Suprapubic skin (tissue), 4 donors: ENCODE measurements around the gene CIB1. TPM values are rescaled to one million over a fixed set of nuclear protein-coding genes. Genes with fewer than 3 reads are reported as not detected.
"Not testable (repeated sequence)": the region's sequence is repeated elsewhere in the genome, so short reads cannot be mapped to it uniquely, and the experiment has no call there.

Experiments
- DNase-seq, 2 donors: peaks; one replicate each; pipeline ENCODE4 v3.0.0-alpha.2; 2019; ENCODE audit warnings: low spot score in 2 of 2
- H3K27ac ChIP-seq: fragments of 200-600 bp; sonication (generic); one replicate; pipeline ENCODE4 v1.5.1; 2019
- H3K27me3 ChIP-seq: fragments of 200-600 bp; sonication (generic); one replicate; pipeline ENCODE4 v1.5.1; 2019
- H3K36me3 ChIP-seq: fragments of 200-600 bp; sonication (generic); one replicate; pipeline ENCODE4 v1.5.1; 2019
- H3K4me1 ChIP-seq: fragments of 200-600 bp; sonication (generic); one replicate; pipeline ENCODE4 v1.5.1; 2019
- H3K4me3 ChIP-seq: fragments of 200-600 bp; sonication (generic); one replicate; pipeline ENCODE4 v1.5.1; 2019; ENCODE audit warnings: mild to moderate bottlenecking
- H3K9me3 ChIP-seq: fragments of 200-600 bp; sonication (generic); one replicate; pipeline ENCODE4 v1.5.1; 2019
- CTCF ChIP-seq, 2 donors: fragments of 200-600 bp in 1 of 2; fragments of 450-650 bp in 1 of 2; sonication (generic) in 1 of 2; IDR thresholded peaks; one replicate each; pipeline ENCODE4 v1.5.1; 2016 to 2019; ENCODE audit warnings: antibody characterized with exemption in 2 of 2, mild to moderate bottlenecking in 1 of 2, moderate library complexity in 1 of 2
- EP300 ChIP-seq: sonication (generic); formaldehyde crosslinking; IDR thresholded peaks from one replicate; pipeline ENCODE4 v1.6.1; 2017; ENCODE audit warnings: antibody characterized with exemption
- POLR2A ChIP-seq, 2 donors: fragments of 450-650 bp; IDR thresholded peaks; one replicate each; pipeline ENCODE4 v1.6.1; 2017; ENCODE audit warnings: antibody characterized with exemption in 2 of 2, mild to moderate bottlenecking in 2 of 2, moderate library complexity in 2 of 2
- POLR2AphosphoS5 ChIP-seq, 3 donors: sonication (generic); formaldehyde crosslinking; IDR thresholded peaks; one replicate each; pipeline ENCODE4 v1.6.1; 2017; ENCODE audit warnings: antibody characterized with exemption in 3 of 3
- WGBS: methylation state at CpG from one replicate; pipeline ENCODE4 v1.1.5; 2018; 5-methylcytosine and 5-hydroxymethylcytosine counted together
- total RNA-seq, 4 donors: library from RNA; depleted of rRNA; stranded (reverse); fragments of >200 nt; gene quantifications; one replicate each; pipeline ENCODE4 v1.1.0, GENCODE V29; 2016

Gene CIB1
- total RNA-seq, result 10 to 100 TPM; 16.2 to 41.9 (median 29.7) TPM

- H3K27ac ChIP-seq, result peak within 1 kb of the TSS; percentile 92
- no peaks in the 10 kb centered on the region for H3K9me3 ChIP-seq
- H3K4me1 ChIP-seq, result peaks cover 43% of the 10 kb centered on the region
- no peaks in the 10 kb centered on the region for H3K27me3 ChIP-seq
- H3K36me3 ChIP-seq, result peaks cover 41% of the 10 kb centered on the region
- DNase-seq, result peak; percentile 97 to 98
- WGBS, result 0% methylated on average over 3 of the region's 63 CpGs
- peak within 1 kb of the TSS; percentile 88 for H3K4me3 ChIP-seq
- TF ChIP-seq POLR2AphosphoS5 (IDR thresholded peaks at IDR 0.05) (peak in 2 of 3 donors; percentile 35 to 46), CTCF (IDR thresholded peaks at IDR 0.05) (peak in 1 of 2 donors; percentile 35), EP300 (no peak), POLR2A (IDR thresholded peaks at IDR 0.05) (peak in 1 of 2 donors; percentile 46)
These were observed at the start of gene CIB1 for GRCh38 chr15:90233387-90234095. TSS of gene CIB1 (minus strand) at chr15:90233941. CDS start at chr15:90233885, 56 bp downstream.

- not testable (repeated sequence) for H3K4me3 ChIP-seq, H3K36me3 ChIP-seq, H3K27ac ChIP-seq, DNase-seq, H3K27me3 ChIP-seq, H3K9me3 ChIP-seq, H3K4me1 ChIP-seq
- 90% methylated on average over 6 of the region's 6 CpGs for WGBS
These were observed 47.9 kb upstream of the CIB1 start for GRCh38 chr15:90281637-90282036.

GRCh38 chr15:90280743-90281142 lies 47.0 kb upstream of the CIB1 start:
- H3K36me3 ChIP-seq, H3K4me3 ChIP-seq, H3K27me3 ChIP-seq, H3K9me3 ChIP-seq, DNase-seq, H3K27ac ChIP-seq, H3K4me1 ChIP-seq: not testable (repeated sequence)
- 88% methylated on average over 5 of the region's 5 CpGs for WGBS

- peaks cover 21% of the 10 kb centered on the region for H3K36me3 ChIP-seq
- WGBS, result 97% methylated on average over 12 of the region's 12 CpGs
- not testable (repeated sequence) for H3K9me3 ChIP-seq, H3K4me1 ChIP-seq, H3K27me3 ChIP-seq, H3K27ac ChIP-seq, H3K4me3 ChIP-seq
- DNase-seq, result peak in 1 of 2 donors; percentile 29
These were observed 44.7 kb upstream of the CIB1 start for GRCh38 chr15:90278467-90278866.

GRCh38 chr15:90271459-90272166 lies 37.9 kb upstream of the CIB1 start:
- DNase-seq, result peak in 1 of 2 donors; percentile 4
- no peaks in the 10 kb centered on the region for H3K27me3 ChIP-seq
- peaks cover 33% of the 10 kb centered on the region for H3K4me1 ChIP-seq
- no peak overlapping the region for H3K4me3 ChIP-seq
- no peak overlapping the region for H3K27ac ChIP-seq
- TF ChIP-seq CTCF (IDR thresholded peaks at IDR 0.05) (no peak), EP300 (no peak), POLR2A (IDR thresholded peaks at IDR 0.05) (no peak), POLR2AphosphoS5 (IDR thresholded peaks at IDR 0.05) (no peak)
- 66% methylated on average over 7 of the region's 7 CpGs for WGBS
- H3K9me3 ChIP-seq, result no peaks in the 10 kb centered on the region
- H3K36me3 ChIP-seq, result peaks cover 59% of the 10 kb centered on the region

GRCh38 chr15:90270502-90271150 lies 36.9 kb upstream of the CIB1 start:
- H3K27ac ChIP-seq, result no peak overlapping the region
- H3K27me3 ChIP-seq, result no peaks in the 10 kb centered on the region
- H3K4me3 ChIP-seq, result no peak overlapping the region
- no peaks in the 10 kb centered on the region for H3K9me3 ChIP-seq
- peaks cover 37% of the 10 kb centered on the region for H3K4me1 ChIP-seq
- peak in 1 of 2 donors; percentile 9 for DNase-seq
- peaks cover 58% of the 10 kb centered on the region for H3K36me3 ChIP-seq
- WGBS, result 90% methylated on average over 10 of the region's 10 CpGs
- TF ChIP-seq EP300, result no peak
- TF ChIP-seq CTCF (IDR thresholded peaks at IDR 0.05), result no peak
- no peak for TF ChIP-seq POLR2AphosphoS5 (IDR thresholded peaks at IDR 0.05)
- TF ChIP-seq POLR2A (IDR thresholded peaks at IDR 0.05), result no peak
